GM18502 (cell line): Measurements from ENCODE around the gene HEY2.
"Not testable (repeated sequence)": the region's sequence is repeated elsewhere in the genome, so short reads cannot be mapped to it uniquely, and the experiment has no call there.

Experiments
- ATAC-seq: cut with Tn5 transposase; IDR thresholded peaks from one replicate; pipeline ENCODE4 v1.9.1; 2021; ENCODE audit warnings: mild to moderate bottlenecking; ENCODE audit not compliant: unreplicated experiment, poor library complexity

The HEY2 gene

GRCh38 chr6:125764121-125764671, 14.8 kb downstream of the HEY2 start:
- no peak for ATAC-seq

GRCh38 chr6:125765944-125766343, 16.5 kb downstream of the HEY2 start:
- ATAC-seq = no peak

- ATAC-seq = no peak
Observed at GRCh38 chr6:125766641-125767040, 17.2 kb downstream of the HEY2 start.

GRCh38 chr6:125769147-125769783, 19.8 kb downstream of the HEY2 start:
- ATAC-seq = no peak

GRCh38 chr6:125773387-125774341, 24.2 kb downstream of the HEY2 start:
- no peak for ATAC-seq

GRCh38 chr6:125776107-125776826, 26.8 kb downstream of the HEY2 start:
- not testable (repeated sequence) for ATAC-seq

- ATAC-seq = peak; percentile 83
Observed at GRCh38 chr6:125779924-125780539, 30.6 kb downstream of the HEY2 start.

- peak; percentile 81 for ATAC-seq
Observed at GRCh38 chr6:125780540-125781313, 31.3 kb downstream of the HEY2 start.

GRCh38 chr6:125781314-125781868, 32.0 kb downstream of the HEY2 start:
- peak; percentile 44 for ATAC-seq

- no peak for ATAC-seq
Observed at GRCh38 chr6:125784365-125784764, 34.9 kb downstream of the HEY2 start.

- ATAC-seq = no peak
Observed at GRCh38 chr6:125787791-125788190, 38.4 kb downstream of the HEY2 start.

GRCh38 chr6:125789167-125789566, 39.7 kb downstream of the HEY2 start:
- ATAC-seq = no peak

- ATAC-seq = peak; percentile 35
Observed at GRCh38 chr6:125789576-125790357, 40.3 kb downstream of the HEY2 start.

- ATAC-seq = peak; percentile 73
Observed at GRCh38 chr6:125790358-125791150, 41.1 kb downstream of the HEY2 start, which contains the start of gene NCOA7. Gene NCOA7, plus strand, starts transcription at chr6:125790960. Its CDS starts 24,395 bp downstream, at chr6:125815355.

GRCh38 chr6:125791151-125791819, 41.9 kb downstream of the HEY2 start:
- peak; percentile 34 for ATAC-seq

GRCh38 chr6:125791820-125792165, 42.4 kb downstream of the HEY2 start:
- ATAC-seq = no peak

- ATAC-seq = no peak
Observed at GRCh38 chr6:125792172-125792571, 42.7 kb downstream of the HEY2 start.
